DOHH2 (cell line): ENCODE results near the gene EGLN1.

ENCODE experiments used
- EZH2phosphoT487 ChIP-seq: fragments of 200-600 bp; sonication (generic); IDR thresholded peaks from 2 replicates; pipeline ENCODE4 v1.6.1; 2017; ENCODE audit warnings: borderline replicate concordance, mild to moderate bottlenecking, antibody characterized with exemption, low read length, moderate library complexity, mixed read lengths
- TF ChIP-seq, protein P1 (sequence below): fragments of 200-600 bp; sonication (generic); IDR thresholded peaks from one replicate; pipeline ENCODE4 v1.5.1; 2014; ENCODE audit warnings: antibody characterized with exemption, mild to moderate bottlenecking, low read depth, low read length; ENCODE audit not compliant: poor library complexity, severe bottlenecking

DNA sequence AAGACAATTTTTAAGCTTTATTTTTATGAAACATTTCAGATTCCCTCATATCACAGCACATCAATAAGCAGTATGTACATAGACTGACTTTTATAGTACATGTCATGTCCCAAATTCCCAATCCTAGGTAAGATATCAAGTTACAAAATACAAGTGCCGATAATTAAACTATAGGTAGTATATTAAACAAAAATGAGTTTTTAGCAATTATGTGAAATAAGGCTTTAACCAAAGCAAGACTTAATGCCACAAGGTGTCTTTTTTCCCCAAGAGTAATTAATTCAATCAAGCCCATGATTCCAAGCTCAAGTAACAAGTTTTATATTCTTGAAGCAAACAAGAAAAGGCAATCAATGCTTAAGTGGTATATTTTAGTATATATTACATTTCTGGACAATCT, 89.3 kb downstream of the EGLN1 start:
- TF ChIP-seq, protein P1, sequence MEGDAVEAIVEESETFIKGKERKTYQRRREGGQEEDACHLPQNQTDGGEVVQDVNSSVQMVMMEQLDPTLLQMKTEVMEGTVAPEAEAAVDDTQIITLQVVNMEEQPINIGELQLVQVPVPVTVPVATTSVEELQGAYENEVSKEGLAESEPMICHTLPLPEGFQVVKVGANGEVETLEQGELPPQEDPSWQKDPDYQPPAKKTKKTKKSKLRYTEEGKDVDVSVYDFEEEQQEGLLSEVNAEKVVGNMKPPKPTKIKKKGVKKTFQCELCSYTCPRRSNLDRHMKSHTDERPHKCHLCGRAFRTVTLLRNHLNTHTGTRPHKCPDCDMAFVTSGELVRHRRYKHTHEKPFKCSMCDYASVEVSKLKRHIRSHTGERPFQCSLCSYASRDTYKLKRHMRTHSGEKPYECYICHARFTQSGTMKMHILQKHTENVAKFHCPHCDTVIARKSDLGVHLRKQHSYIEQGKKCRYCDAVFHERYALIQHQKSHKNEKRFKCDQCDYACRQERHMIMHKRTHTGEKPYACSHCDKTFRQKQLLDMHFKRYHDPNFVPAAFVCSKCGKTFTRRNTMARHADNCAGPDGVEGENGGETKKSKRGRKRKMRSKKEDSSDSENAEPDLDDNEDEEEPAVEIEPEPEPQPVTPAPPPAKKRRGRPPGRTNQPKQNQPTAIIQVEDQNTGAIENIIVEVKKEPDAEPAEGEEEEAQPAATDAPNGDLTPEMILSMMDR = no peak
- no peak for TF ChIP-seq EZH2phosphoT487
